ENCODE results near the gene AFF2. TPM values are rescaled to one million over a fixed set of nuclear protein-coding genes. Genes with fewer than 3 reads are reported as not detected.

AFF2 gene
- total RNA-seq, 1 donor from 2014 or later, result 0.89 TPM

GRCh38 chrX:148577741-148578140 is 77.3 kb downstream of the AFF2 start:
- H3K4me3 Mint-ChIP-seq (ENCODE audit: unreplicated experiment), result no peak overlapping the region
- no peaks in the 10 kb centered on the region for H3K27me3 Mint-ChIP-seq (ENCODE audit: unreplicated experiment)
- no peak for DNase-seq (ENCODE audit: extremely low spot score, unreplicated experiment)
- H3K27ac Mint-ChIP-seq (ENCODE audit: unreplicated experiment), result no peak overlapping the region
- no peak for TF ChIP-seq CTCF (IDR thresholded peaks at IDR 0.05)
- H3K9me3 Mint-ChIP-seq (ENCODE audit: unreplicated experiment), result peaks cover 10% of the 10 kb centered on the region
- peaks cover 2% of the 10 kb centered on the region for H3K4me1 Mint-ChIP-seq (ENCODE audit: unreplicated experiment)
- no peaks in the 10 kb centered on the region for H3K36me3 Mint-ChIP-seq (ENCODE audit: unreplicated experiment)

- no peak for TF ChIP-seq CTCF (IDR thresholded peaks at IDR 0.05)
- Mint-ChIP-seq H3K4me1 (ENCODE audit: unreplicated experiment) (peaks cover 2% of the 10 kb centered on the region), H3K27me3 (ENCODE audit: unreplicated experiment) (no peaks in the 10 kb centered on the region), H3K36me3 (ENCODE audit: unreplicated experiment) (no peaks in the 10 kb centered on the region), H3K27ac (ENCODE audit: unreplicated experiment) (no peak overlapping the region), H3K4me3 (ENCODE audit: unreplicated experiment) (no peak overlapping the region), H3K9me3 (ENCODE audit: unreplicated experiment) (peaks cover 12% of the 10 kb centered on the region)
- DNase-seq (ENCODE audit: extremely low spot score, unreplicated experiment), result no peak
Observed at GRCh38 chrX:148580016-148580415, 79.6 kb downstream of the AFF2 start.

- Mint-ChIP-seq H3K27ac (ENCODE audit: unreplicated experiment) (no peak overlapping the region), H3K4me1 (ENCODE audit: unreplicated experiment) (peaks cover 2% of the 10 kb centered on the region), H3K36me3 (ENCODE audit: unreplicated experiment) (no peaks in the 10 kb centered on the region), H3K9me3 (ENCODE audit: unreplicated experiment) (peaks cover 15% of the 10 kb centered on the region), H3K27me3 (ENCODE audit: unreplicated experiment) (no peaks in the 10 kb centered on the region), H3K4me3 (ENCODE audit: unreplicated experiment) (no peak overlapping the region)
- TF ChIP-seq CTCF (IDR thresholded peaks at IDR 0.05), result no peak
- no peak for DNase-seq (ENCODE audit: extremely low spot score, unreplicated experiment)
Observed at GRCh38 chrX:148582353-148582752, 81.9 kb downstream of the AFF2 start.

GRCh38 chrX:148588649-148589310 is 88.4 kb downstream of the AFF2 start:
- Mint-ChIP-seq H3K4me1 (ENCODE audit: unreplicated experiment) (no peaks in the 10 kb centered on the region), H3K36me3 (ENCODE audit: unreplicated experiment) (no peaks in the 10 kb centered on the region), H3K27ac (ENCODE audit: unreplicated experiment) (no peak overlapping the region), H3K4me3 (ENCODE audit: unreplicated experiment) (no peak overlapping the region), H3K27me3 (ENCODE audit: unreplicated experiment) (no peaks in the 10 kb centered on the region), H3K9me3 (ENCODE audit: unreplicated experiment) (peaks cover 4% of the 10 kb centered on the region)
- TF ChIP-seq CTCF (IDR thresholded peaks at IDR 0.05), result no peak
- DNase-seq (ENCODE audit: extremely low spot score, unreplicated experiment), result no peak

- Mint-ChIP-seq H3K36me3 (ENCODE audit: unreplicated experiment) (no peaks in the 10 kb centered on the region), H3K4me3 (ENCODE audit: unreplicated experiment) (no peak overlapping the region), H3K9me3 (ENCODE audit: unreplicated experiment) (peaks cover 19% of the 10 kb centered on the region), H3K27me3 (ENCODE audit: unreplicated experiment) (no peaks in the 10 kb centered on the region), H3K27ac (ENCODE audit: unreplicated experiment) (no peak overlapping the region), H3K4me1 (ENCODE audit: unreplicated experiment) (no peaks in the 10 kb centered on the region)
- DNase-seq (ENCODE audit: extremely low spot score, unreplicated experiment), result no peak
- TF ChIP-seq CTCF (IDR thresholded peaks at IDR 0.05), result no peak
Observed at GRCh38 chrX:148592595-148592994, 92.2 kb downstream of the AFF2 start.

Measured in osteocyte (in vitro differentiated cells).